Measurements from ENCODE around the gene ANP32D. TPM values are rescaled to one million over a fixed set of nuclear protein-coding genes. Genes with fewer than 3 reads are reported as not detected.
"Not testable (repeated sequence)": the region's sequence is repeated elsewhere in the genome, so short reads cannot be mapped to it uniquely, and the experiment has no call there.

ANP32D gene
- total and polyA plus RNA-seq, 4 donors = 0.16 to 0.37 TPM; not detected in 2

GRCh38 chr12:48473061-48473460 is 702 bp downstream of the ANP32D start:
- H3K27me3 ChIP-seq (ENCODE audit: control insufficient read depth in 3 of 3, insufficient read depth in 3 of 3, low read length in 2 of 3) = no peaks in the 10 kb centered on the region
- H3K27ac ChIP-seq (ENCODE audit: low read depth in 1 of 2, low read length in 1 of 2) = no peak overlapping the region
- DNase-seq = no peak
- peaks cover 0 to 10% (median 4%) of the 10 kb centered on the region in 4 donors for H3K9me3 ChIP-seq (ENCODE audit: control insufficient read depth in 4 of 4, insufficient read depth in 3 of 4, low read length in 3 of 4)
- H3K4me3 ChIP-seq = no peak overlapping the region
- TF ChIP-seq CTCF (IDR thresholded peaks at IDR 0.05; ENCODE audit: control extremely low read depth, extremely low read depth) = no peak
- H3K4me1 ChIP-seq (ENCODE audit: control insufficient read depth in 5 of 5, insufficient read depth in 5 of 5, low read length in 5 of 5) = no peaks in the 10 kb centered on the region
- WGBS, 2 donors = 76 to 83% methylated on average over 9 of the region's 9 CpGs
- H3K9ac ChIP-seq (ENCODE audit: insufficient read depth in 1 of 2, low read length in 2 of 2) = no peak overlapping the region
- H3K36me3 ChIP-seq (ENCODE audit: control insufficient read depth in 4 of 4, insufficient read depth in 4 of 4, low read length in 4 of 4) = no peaks in the 10 kb centered on the region
- no peak for ATAC-seq (ENCODE audit: insufficient read depth, low FRiP score)

- not testable (repeated sequence) for H3K27me3 ChIP-seq (ENCODE audit: control insufficient read depth in 3 of 3, insufficient read depth in 3 of 3, low read length in 2 of 3); H3K4me3 ChIP-seq; DNase-seq; H3K36me3 ChIP-seq (ENCODE audit: control insufficient read depth in 4 of 4, insufficient read depth in 4 of 4, low read length in 4 of 4); H3K9ac ChIP-seq (ENCODE audit: insufficient read depth in 1 of 2, low read length in 2 of 2); H3K4me1 ChIP-seq (ENCODE audit: control insufficient read depth in 5 of 5, insufficient read depth in 5 of 5, low read length in 5 of 5); H3K9me3 ChIP-seq (ENCODE audit: control insufficient read depth in 4 of 4, insufficient read depth in 3 of 4, low read length in 3 of 4); ATAC-seq (ENCODE audit: insufficient read depth, low FRiP score); H3K27ac ChIP-seq (ENCODE audit: low read depth in 1 of 2, low read length in 1 of 2)
- WGBS, 2 donors = 73 to 89% methylated on average over 11 of the region's 11 CpGs
These were observed 2.1 kb downstream of the ANP32D start for GRCh38 chr12:48474497-48474896.

- 92 to 97% methylated on average over 2 of the region's 2 CpGs for WGBS, 2 donors
- Histone ChIP-seq H3K4me1 (ENCODE audit: control insufficient read depth in 5 of 5, insufficient read depth in 5 of 5, low read length in 5 of 5) (no peaks in the 10 kb centered on the region), H3K4me3 (no peak within 1 kb of the TSS), H3K9me3 (ENCODE audit: control insufficient read depth in 4 of 4, insufficient read depth in 3 of 4, low read length in 3 of 4) (peaks cover 0 to 2% (median 0%) of the 10 kb centered on the region in 4 donors), H3K27me3 (ENCODE audit: control insufficient read depth in 3 of 3, insufficient read depth in 3 of 3, low read length in 2 of 3) (no peaks in the 10 kb centered on the region), H3K27ac (ENCODE audit: low read depth in 1 of 2, low read length in 1 of 2) (no peak within 1 kb of the TSS), H3K9ac (ENCODE audit: insufficient read depth in 1 of 2, low read length in 2 of 2) (no peak within 1 kb of the TSS), H3K36me3 (ENCODE audit: control insufficient read depth in 4 of 4, insufficient read depth in 4 of 4, low read length in 4 of 4) (no peaks in the 10 kb centered on the region)
- DNase-seq = no peak
- no peak for ATAC-seq (ENCODE audit: insufficient read depth, low FRiP score)
- no peak for TF ChIP-seq CTCF (IDR thresholded peaks at IDR 0.05; ENCODE audit: control extremely low read depth, extremely low read depth)
These were observed 9.8 kb downstream of the ANP32D start, which contains the start of gene C12orf54 for GRCh38 chr12:48482198-48482597. Gene C12orf54 (plus strand): TSS chr12:48482498. CDS start chr12:48483297, 799 bp downstream.

DNA sequence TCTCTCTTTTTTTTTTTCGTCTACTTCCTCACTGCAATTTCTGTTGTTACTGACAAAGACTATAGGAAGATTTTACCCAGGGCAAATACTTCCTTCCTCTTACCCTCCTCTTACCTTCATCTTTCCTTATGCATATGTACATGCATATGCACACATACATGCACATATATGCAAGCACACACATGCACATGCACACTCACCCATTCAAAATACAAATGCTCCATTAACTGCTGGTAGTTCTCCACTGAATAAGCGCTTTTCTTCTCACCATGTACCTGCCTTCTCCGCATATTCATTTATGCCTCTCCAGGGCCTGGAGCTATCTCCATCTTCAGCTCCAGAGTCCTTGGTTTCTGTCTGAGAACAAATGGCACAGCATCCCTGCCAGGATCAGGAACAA is 10.6 kb downstream of the ANP32D start:
- Histone ChIP-seq H3K4me3 (no peak overlapping the region), H3K36me3 (ENCODE audit: control insufficient read depth in 4 of 4, insufficient read depth in 4 of 4, low read length in 4 of 4) (no peaks in the 10 kb centered on the region), H3K9me3 (ENCODE audit: control insufficient read depth in 4 of 4, insufficient read depth in 3 of 4, low read length in 3 of 4) (peaks cover 0 to 2% (median 0%) of the 10 kb centered on the region in 4 donors), H3K27ac (ENCODE audit: low read depth in 1 of 2, low read length in 1 of 2) (no peak overlapping the region), H3K9ac (ENCODE audit: insufficient read depth in 1 of 2, low read length in 2 of 2) (no peak overlapping the region), H3K4me1 (ENCODE audit: control insufficient read depth in 5 of 5, insufficient read depth in 5 of 5, low read length in 5 of 5) (no peaks in the 10 kb centered on the region), H3K27me3 (ENCODE audit: control insufficient read depth in 3 of 3, insufficient read depth in 3 of 3, low read length in 2 of 3) (no peaks in the 10 kb centered on the region)
- WGBS, 2 donors = 76 to 87% methylated on average over 3 of the region's 3 CpGs
- ATAC-seq (ENCODE audit: insufficient read depth, low FRiP score) (no peak), DNase-seq (no peak)
- no peak for TF ChIP-seq CTCF (IDR thresholded peaks at IDR 0.05; ENCODE audit: control extremely low read depth, extremely low read depth)
